Tibial nerve (tissue), 4 donors: Measurements from ENCODE around the gene COL9A3. TPM values are rescaled to one million over a fixed set of nuclear protein-coding genes. Genes with fewer than 3 reads are reported as not detected.
"Not testable (repeated sequence)": the region's sequence is repeated elsewhere in the genome, so short reads cannot be mapped to it uniquely, and the experiment has no call there.

Experiments used
- DNase-seq, 2 donors: peaks; one replicate each; pipeline ENCODE4 v3.0.0-alpha.2; 2019; ENCODE audit warnings: low spot score in 2 of 2
- H3K27ac ChIP-seq, 4 donors: fragments of 200-600 bp; sonication (generic) in 3 of 4; one replicate each; pipeline ENCODE4 v1.5.1; 2017 to 2019; ENCODE audit warnings: mild to moderate bottlenecking in 1 of 4
- H3K27me3 ChIP-seq, 2 donors: fragments of 200-600 bp; sonication (generic) in 1 of 2; one replicate each; pipeline versions ENCODE4 v1.5.1 to v1.6.0; 2017 to 2019
- H3K36me3 ChIP-seq, 3 donors: fragments of 200-600 bp; sonication (generic); one replicate each; pipeline ENCODE4 v1.5.1; 2018 to 2019
- H3K4me1 ChIP-seq, 4 donors: fragments of 200-600 bp; sonication (generic) in 3 of 4; one replicate each; pipeline ENCODE4 v1.5.1; 2017 to 2019
- H3K4me3 ChIP-seq, 4 donors: fragments of 200-600 bp; sonication (generic) in 3 of 4; one replicate each; pipeline ENCODE4 v1.5.1; 2017 to 2019; ENCODE audit warnings: mild to moderate bottlenecking in 1 of 4, moderate library complexity in 1 of 4
- H3K9me3 ChIP-seq, 4 donors: fragments of 200-600 bp; sonication (generic) in 3 of 4; one replicate each; pipeline ENCODE4 v1.5.1; 2017 to 2019
- EP300 ChIP-seq, 2 donors: sonication (generic); formaldehyde crosslinking; IDR thresholded peaks; one replicate each; pipeline ENCODE4 v1.6.1; 2017; ENCODE audit warnings: antibody characterized with exemption in 2 of 2, mild to moderate bottlenecking in 1 of 2
- POLR2A ChIP-seq, 2 donors: fragments of 450-650 bp; IDR thresholded peaks; one replicate each; pipeline ENCODE4 v1.6.1; 2017; ENCODE audit warnings: antibody characterized with exemption in 2 of 2, mild to moderate bottlenecking in 2 of 2, moderate library complexity in 2 of 2
- WGBS, 2 donors: methylation state at CpG; one replicate each; pipeline ENCODE4 v1.1.5; 2018; 5-methylcytosine and 5-hydroxymethylcytosine counted together
- total RNA-seq, 4 donors: library from RNA; depleted of rRNA; stranded (reverse); fragments of >200 nt; gene quantifications; one replicate each; pipeline ENCODE4 v1.1.0, GENCODE V29; 2016
- TF ChIP-seq, protein P1 (sequence below), 5 experiments: fragments of 200-600 bp in 3 of 5; fragments of 450-650 bp in 2 of 5; sonication (generic) in 3 of 5; IDR thresholded peaks; one replicate each; pipeline ENCODE4 v1.5.1; 2016 to 2019; ENCODE audit warnings: antibody characterized with exemption in 5 of 5, mild to moderate bottlenecking in 3 of 5, moderate library complexity in 2 of 5

COL9A3 gene
- total RNA-seq, 4 donors from 2014 or later: 51.3 to 81.2 (median 63.5) TPM

- H3K27ac ChIP-seq: no peak overlapping the region
- H3K4me3 ChIP-seq: no peak overlapping the region
- TF ChIP-seq EP300 (IDR thresholded peaks at IDR 0.05): no peak
- no peak for TF ChIP-seq POLR2A (IDR thresholded peaks at IDR 0.05)
- TF ChIP-seq, protein P1, sequence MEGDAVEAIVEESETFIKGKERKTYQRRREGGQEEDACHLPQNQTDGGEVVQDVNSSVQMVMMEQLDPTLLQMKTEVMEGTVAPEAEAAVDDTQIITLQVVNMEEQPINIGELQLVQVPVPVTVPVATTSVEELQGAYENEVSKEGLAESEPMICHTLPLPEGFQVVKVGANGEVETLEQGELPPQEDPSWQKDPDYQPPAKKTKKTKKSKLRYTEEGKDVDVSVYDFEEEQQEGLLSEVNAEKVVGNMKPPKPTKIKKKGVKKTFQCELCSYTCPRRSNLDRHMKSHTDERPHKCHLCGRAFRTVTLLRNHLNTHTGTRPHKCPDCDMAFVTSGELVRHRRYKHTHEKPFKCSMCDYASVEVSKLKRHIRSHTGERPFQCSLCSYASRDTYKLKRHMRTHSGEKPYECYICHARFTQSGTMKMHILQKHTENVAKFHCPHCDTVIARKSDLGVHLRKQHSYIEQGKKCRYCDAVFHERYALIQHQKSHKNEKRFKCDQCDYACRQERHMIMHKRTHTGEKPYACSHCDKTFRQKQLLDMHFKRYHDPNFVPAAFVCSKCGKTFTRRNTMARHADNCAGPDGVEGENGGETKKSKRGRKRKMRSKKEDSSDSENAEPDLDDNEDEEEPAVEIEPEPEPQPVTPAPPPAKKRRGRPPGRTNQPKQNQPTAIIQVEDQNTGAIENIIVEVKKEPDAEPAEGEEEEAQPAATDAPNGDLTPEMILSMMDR (IDR thresholded peaks at IDR 0.05): no peak
- no peak for DNase-seq
- peaks cover 0 to 14% (median 0%) of the 10 kb centered on the region in 4 donors for H3K4me1 ChIP-seq
- H3K27me3 ChIP-seq: no peaks in the 10 kb centered on the region
- H3K9me3 ChIP-seq: no peaks in the 10 kb centered on the region
- 92 to 96% methylated on average over 10 of the region's 10 CpGs for WGBS, 2 donors
- peaks cover 0 to 40% (median 0%) of the 10 kb centered on the region in 3 donors for H3K36me3 ChIP-seq
Measured at GRCh38 chr20:62843656-62844055, 26.8 kb downstream of the COL9A3 start.

- Histone ChIP-seq H3K9me3 (no peaks in the 10 kb centered on the region), H3K27me3 (no peaks in the 10 kb centered on the region), H3K4me1 (peaks cover 0 to 14% (median 0%) of the 10 kb centered on the region in 4 donors), H3K36me3 (peaks cover 0 to 35% (median 0%) of the 10 kb centered on the region in 3 donors), H3K4me3 (no peak overlapping the region), H3K27ac (no peak overlapping the region)
- 95 to 98% methylated on average over 7 of the region's 7 CpGs for WGBS, 2 donors
- TF ChIP-seq EP300 (IDR thresholded peaks at IDR 0.05) (no peak), POLR2A (IDR thresholded peaks at IDR 0.05) (no peak)
- TF ChIP-seq, protein P1 (IDR thresholded peaks at IDR 0.05): no peak
- no peak for DNase-seq
Measured at GRCh38 chr20:62844182-62844581, 27.3 kb downstream of the COL9A3 start.

- Histone ChIP-seq H3K4me1 (peaks cover 0 to 22% (median 0%) of the 10 kb centered on the region in 4 donors), H3K27ac (peak overlapping the region in 1 of 4 donors; percentile 19), H3K9me3 (no peaks in the 10 kb centered on the region), H3K27me3 (no peaks in the 10 kb centered on the region), H3K36me3 (peaks cover 0 to 21% (median 0%) of the 10 kb centered on the region in 3 donors), H3K4me3 (no peak overlapping the region)
- 80 to 84% methylated on average over 16 of the region's 16 CpGs for WGBS, 2 donors
- no peak for DNase-seq
- TF ChIP-seq, protein P1 (IDR thresholded peaks at IDR 0.05): no peak
- no peak for TF ChIP-seq POLR2A (IDR thresholded peaks at IDR 0.05)
- no peak for TF ChIP-seq EP300 (IDR thresholded peaks at IDR 0.05)
Measured at GRCh38 chr20:62845416-62846160, 28.7 kb downstream of the COL9A3 start.

DNA sequence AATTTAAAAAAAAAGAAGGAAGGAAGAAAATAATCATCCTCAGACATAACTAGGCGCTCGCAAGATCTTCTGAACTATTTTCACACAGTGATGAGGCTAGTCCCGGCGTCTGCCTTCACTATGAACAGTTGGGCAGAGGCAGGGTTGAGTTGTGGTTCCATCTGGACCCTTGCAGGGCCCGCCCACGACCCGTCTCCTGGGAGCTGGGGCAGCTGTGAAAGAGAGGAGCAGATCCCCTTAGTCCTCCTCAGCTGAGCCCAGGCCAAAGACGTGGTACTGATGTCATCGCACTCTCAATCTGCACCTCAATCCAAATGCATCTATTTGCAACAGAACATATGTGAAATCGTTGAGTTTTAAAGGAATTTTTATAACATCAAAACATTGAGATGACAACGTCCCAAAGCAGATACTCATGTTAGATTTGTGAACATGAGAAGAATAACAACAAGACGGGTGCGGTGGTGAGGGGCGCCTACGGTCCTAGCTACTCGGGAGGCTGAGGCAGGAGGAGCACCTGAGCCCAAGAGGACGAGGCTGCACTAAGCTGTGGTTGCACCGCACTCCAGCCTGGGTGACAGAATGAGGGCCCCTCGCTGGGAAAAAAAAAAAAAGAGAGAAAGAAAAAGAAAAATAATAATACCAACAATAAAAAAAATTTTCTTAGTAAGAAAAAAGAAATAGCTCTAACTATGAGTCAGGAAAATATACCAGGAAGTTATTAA, 29.5 kb downstream of the COL9A3 start:
- TF ChIP-seq, protein P1 (IDR thresholded peaks at IDR 0.05): no peak
- TF ChIP-seq POLR2A (IDR thresholded peaks at IDR 0.05) (no peak), EP300 (IDR thresholded peaks at IDR 0.05) (no peak)
- H3K4me3 ChIP-seq: no peak overlapping the region
- no peaks in the 10 kb centered on the region for H3K9me3 ChIP-seq
- H3K4me1 ChIP-seq: peaks cover 0 to 25% (median 0%) of the 10 kb centered on the region in 4 donors
- no peaks in the 10 kb centered on the region for H3K27me3 ChIP-seq
- DNase-seq: no peak
- peak overlapping the region in 1 of 4 donors; percentile 19 for H3K27ac ChIP-seq
- peaks cover 0 to 15% (median 0%) of the 10 kb centered on the region in 3 donors for H3K36me3 ChIP-seq
- 83 to 85% methylated on average over 19 of the region's 19 CpGs for WGBS, 2 donors

- H3K4me3 ChIP-seq, DNase-seq, H3K27me3 ChIP-seq, H3K9me3 ChIP-seq: not testable (repeated sequence)
- Histone ChIP-seq H3K36me3 (peaks cover 0 to 34% (median 0%) of the 10 kb centered on the region in 3 donors), H3K4me1 (peaks cover 0 to 25% (median 0%) of the 10 kb centered on the region in 4 donors), H3K27ac (peak overlapping the region in 1 of 4 donors; percentile 77)
- 77 to 85% methylated on average over 7 of the region's 7 CpGs for WGBS, 2 donors
Measured at GRCh38 chr20:62848917-62849316, 32.1 kb downstream of the COL9A3 start.
